Measurements from ENCODE around the gene OPHN1.

GRCh38 chrX:68409194-68409593, 24.1 kb downstream of the OPHN1 start:
- TF ChIP-seq, protein P1, sequence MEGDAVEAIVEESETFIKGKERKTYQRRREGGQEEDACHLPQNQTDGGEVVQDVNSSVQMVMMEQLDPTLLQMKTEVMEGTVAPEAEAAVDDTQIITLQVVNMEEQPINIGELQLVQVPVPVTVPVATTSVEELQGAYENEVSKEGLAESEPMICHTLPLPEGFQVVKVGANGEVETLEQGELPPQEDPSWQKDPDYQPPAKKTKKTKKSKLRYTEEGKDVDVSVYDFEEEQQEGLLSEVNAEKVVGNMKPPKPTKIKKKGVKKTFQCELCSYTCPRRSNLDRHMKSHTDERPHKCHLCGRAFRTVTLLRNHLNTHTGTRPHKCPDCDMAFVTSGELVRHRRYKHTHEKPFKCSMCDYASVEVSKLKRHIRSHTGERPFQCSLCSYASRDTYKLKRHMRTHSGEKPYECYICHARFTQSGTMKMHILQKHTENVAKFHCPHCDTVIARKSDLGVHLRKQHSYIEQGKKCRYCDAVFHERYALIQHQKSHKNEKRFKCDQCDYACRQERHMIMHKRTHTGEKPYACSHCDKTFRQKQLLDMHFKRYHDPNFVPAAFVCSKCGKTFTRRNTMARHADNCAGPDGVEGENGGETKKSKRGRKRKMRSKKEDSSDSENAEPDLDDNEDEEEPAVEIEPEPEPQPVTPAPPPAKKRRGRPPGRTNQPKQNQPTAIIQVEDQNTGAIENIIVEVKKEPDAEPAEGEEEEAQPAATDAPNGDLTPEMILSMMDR (IDR thresholded peaks at IDR 0.05; ENCODE audit: low read length): no peak
- TF ChIP-seq EZH2 (optimal IDR thresholded peaks at IDR 0.05; ENCODE audit: low read depth, low read length) (no peak), EZH2phosphoT487 (IDR thresholded peaks at IDR 0.05; ENCODE audit: low read length) (no peak)

Data from MM.1S (cell line).